HepG2 (cell line): ENCODE measurements around the gene ARHGEF10L. TPM values are rescaled to one million over a fixed set of nuclear protein-coding genes. Genes with fewer than 3 reads are reported as not detected.
A peak's percentile ranks its signal among the peaks of the same experiment; 100 is the strongest.

Source experiments
- ATAC-seq: fragments of 200-7000 bp; cut with Tn5 transposase; 3 replicates; pipeline ENCODE4 v1.9.1; 2020; ENCODE audit warnings: mild to moderate bottlenecking, moderate library complexity
- BruUV-seq: library from RNA; stranded (reverse); fragments of 400-500 nt; replicated peaks from 2 replicates; lab custom pipeline; 2021; lab: Mats Ljungman, UMichigan
- CTCF ChIA-PET: fragments of 300-600 bp; formaldehyde crosslinking; extraction: SDS; loops from one replicate; lab custom pipeline; 2021; ENCODE audit warnings: low total read pairs, inconsistent platforms, low intra/inter-chr PET ratio; lab: Yijun Ruan, JAX
- POLR2A ChIA-PET: fragments of 350-600 bp; sonication (Branson Sonifier 250); formaldehyde crosslinking; loops from one replicate; lab custom pipeline; 2020; ENCODE audit warnings: antibody characterized with exemption, inconsistent platforms; lab: Yijun Ruan, JAX
- DNase-seq: peaks from one replicate; pipeline ENCODE4 v3.0.0-alpha.2; 2015; ENCODE audit warnings: low spot score
- FAIRE-seq: peaks from 3 replicates; lab custom pipeline; 2011; peaks lifted over from hg19 to GRCh38; lab: Jason Lieb, UNC
- H2AFZ ChIP-seq: one replicate; pipeline ENCODE4 v1.6.1; 2011; ENCODE audit warnings: low read length, inconsistent platforms
- H3K27ac ChIP-seq: fragments of 300-600 bp; 3 replicates; pipeline ENCODE4 v1.8.0; 2011; ENCODE audit warnings: mixed run types, mild to moderate bottlenecking, mixed read lengths, low read length, inconsistent platforms; ENCODE audit not compliant: insufficient read depth; ENCODE audit errors: extremely low read length
- H3K27me3 ChIP-seq, 2 experiments: fragments of 200-600 bp in 1 of 2; 2 replicates in 1 of 2; 3 replicates in 1 of 2; pipeline versions ENCODE4 v1.6.0 to v1.8.0; 2011; ENCODE audit warnings: low read length in 2 of 2, mild to moderate bottlenecking in 2 of 2, moderate library complexity in 2 of 2, inconsistent platforms in 1 of 2; ENCODE audit not compliant: insufficient read depth in 2 of 2, control insufficient read depth in 1 of 2
- H3K36me3 ChIP-seq, 2 experiments: fragments of 200-600 bp in 1 of 2; replicated peaks in 1 of 2; 2 replicates in 1 of 2; 3 replicates in 1 of 2; pipeline versions ENCODE4 v1.5.1 to v1.8.0; 2011; ENCODE audit warnings: low read length in 2 of 2, inconsistent platforms in 1 of 2; ENCODE audit not compliant: insufficient read depth in 2 of 2, control insufficient read depth in 1 of 2
- H3K4me1 ChIP-seq: 2 replicates; pipeline ENCODE4 v1.5.1; 2012; ENCODE audit warnings: low read length, inconsistent platforms; ENCODE audit not compliant: insufficient read depth
- H3K4me2 ChIP-seq: 2 replicates; pipeline ENCODE4 v1.6.0; 2011; ENCODE audit warnings: low read depth, low read length, inconsistent platforms
- H3K4me3 ChIP-seq, 3 experiments: fragments of 200-600 bp in 1 of 3; sonication (generic), shearing (Covaris generic) in 1 of 3; replicated peaks in 1 of 3; 2 replicates each; pipeline ENCODE4 v1.5.1; 2011 to 2016; ENCODE audit warnings: low read length in 3 of 3, inconsistent platforms in 2 of 3, low read depth in 2 of 3, mild to moderate bottlenecking in 2 of 3, control low read depth in 1 of 3, mixed read lengths in 1 of 3; ENCODE audit not compliant: insufficient read depth in 1 of 3
- H3K79me2 ChIP-seq: one replicate; pipeline ENCODE4 v1.6.1; 2011; ENCODE audit warnings: low read length, inconsistent platforms; ENCODE audit not compliant: insufficient read depth
- H3K9ac ChIP-seq: 2 replicates; pipeline ENCODE4 v1.6.0; 2011; ENCODE audit warnings: mild to moderate bottlenecking, low read depth, low read length, inconsistent platforms; ENCODE audit not compliant: insufficient read depth
- H3K9me3 ChIP-seq: 2 replicates; pipeline ENCODE4 v1.5.1; 2012; ENCODE audit warnings: mild to moderate bottlenecking, low read length
- H4K20me1 ChIP-seq: 2 replicates; pipeline ENCODE4 v1.6.0; 2011; ENCODE audit warnings: inconsistent platforms, mild to moderate bottlenecking, low read length, moderate library complexity; ENCODE audit not compliant: insufficient read depth
- ARHGAP35 ChIP-seq: sonication (generic); formaldehyde crosslinking; IDR thresholded peaks from 2 replicates; pipeline ENCODE4 v1.9.0; 2022; ENCODE audit warnings: mild to moderate bottlenecking, inconsistent platforms, moderate library complexity, missing genetic modification reagents, borderline replicate concordance
- BATF2 ChIP-seq: sonication (generic); formaldehyde crosslinking; IDR thresholded peaks from 2 replicates; pipeline ENCODE4 v1.8.0; 2022; ENCODE audit warnings: mild to moderate bottlenecking, missing genetic modification reagents, moderate library complexity
- BRD4 ChIP-seq: sonication (generic); formaldehyde crosslinking; IDR thresholded peaks from 2 replicates; pipeline ENCODE4 v1.4.0; 2020; ENCODE audit warnings: missing genetic modification reagents
- DR1 ChIP-seq: sonication (generic); formaldehyde crosslinking; IDR thresholded peaks from 2 replicates; pipeline ENCODE4 v1.8.0; 2021; ENCODE audit warnings: mild to moderate bottlenecking, missing genetic modification reagents, inconsistent platforms
- IKZF1 ChIP-seq: fragments of 450-650 bp; IDR thresholded peaks from 2 replicates; pipeline ENCODE4 v1.7.1; 2016
- KDM6A ChIP-seq: IDR thresholded peaks from 2 replicates; pipeline ENCODE4 v1.6.1; 2016; ENCODE audit warnings: low read depth
- MTF1 ChIP-seq: sonication (generic); formaldehyde crosslinking; IDR thresholded peaks from 2 replicates; pipeline ENCODE4 v1.5.0; 2020; ENCODE audit warnings: missing genetic modification reagents
- NR1H2 ChIP-seq: sonication (generic); formaldehyde crosslinking; IDR thresholded peaks from 2 replicates; pipeline ENCODE4 v1.8.1; 2022; ENCODE audit warnings: low read depth, missing genetic modification reagents, borderline replicate concordance
- NR2F6 ChIP-seq, 2 experiments: IDR thresholded peaks; 2 replicates each; pipeline ENCODE4 v1.6.1; 2016; ENCODE audit warnings: antibody characterized with exemption in 1 of 2, mild to moderate bottlenecking in 1 of 2
- RXRA ChIP-seq: sonication (generic); formaldehyde crosslinking; IDR thresholded peaks from 2 replicates; pipeline ENCODE4 v1.5.1; 2020; ENCODE audit warnings: missing genetic modification reagents
- SATB2 ChIP-seq: sonication (generic); formaldehyde crosslinking; IDR thresholded peaks from 2 replicates; pipeline ENCODE4 v1.5.0; 2020; ENCODE audit warnings: missing genetic modification reagents
- SSRP1 ChIP-seq: IDR thresholded peaks from 2 replicates; pipeline ENCODE4 v1.6.1; 2016; ENCODE audit warnings: control low read depth
- THYN1 ChIP-seq: sonication (generic); formaldehyde crosslinking; IDR thresholded peaks from 2 replicates; pipeline ENCODE4 v1.8.1; 2023; ENCODE audit warnings: low read depth, mild to moderate bottlenecking, moderate library complexity, missing genetic modification reagents, borderline replicate concordance
- ZBTB25 ChIP-seq: IDR thresholded peaks from 2 replicates; pipeline ENCODE4 v1.6.1; 2018; ENCODE audit warnings: missing genetic modification reagents
- ZNF280D ChIP-seq: sonication (generic); formaldehyde crosslinking; IDR thresholded peaks from 2 replicates; pipeline ENCODE4 v1.5.1; 2020; ENCODE audit warnings: mild to moderate bottlenecking, missing genetic modification reagents
- WGBS: methylation state at CpG from one replicate; pipeline ENCODE4 v1.1.6; 2017; ENCODE audit warnings: low lambda C conversion rate; 5-methylcytosine and 5-hydroxymethylcytosine counted together
- in situ Hi-C: cut with HindIII; loops from 2 replicates; pipeline ENCODE4 v1.10.0; 2017; ENCODE audit warnings: low pct_unique_long_range_greater_than_20kb; ENCODE audit not compliant: extremely low pct_ligation_motif_present
- intact Hi-C: fragments of 100-400 bp; cut with micrococcal nuclease; formaldehyde crosslinking; loops from one replicate; pipeline ENCODE4 v1.10.0; 2022; ENCODE audit not compliant: unreplicated experiment
- polyA plus RNA-seq, 8 experiments: library from polyadenylated mRNA; depleted of rRNA in 3 of 8; stranded (reverse) in 7 of 8; unstranded in 1 of 8; fragments of >200 nt; fragmentation: Illumina TruSeq in 4 of 8; extraction: Trizol in 4 of 8; gene quantifications; 2 replicates each; pipeline versions ENCODE4 v1.2.1 to v1.2.3, GENCODE V29; 2011 to 2016; ENCODE audit warnings: low read depth in 4 of 8, missing spikeins in 1 of 8, mixed read lengths in 1 of 8; ENCODE audit not compliant: insufficient read depth in 1 of 8
- total RNA-seq, 5 experiments: library from RNA; depleted of rRNA; stranded (reverse); fragments of >200 nt; fragmentation: Illumina TruSeq; extraction: Trizol; gene quantifications; 2 replicates each; pipeline ENCODE4 v1.2.3, GENCODE V29; 2016; ENCODE audit warnings: low read depth in 1 of 5
- TF ChIP-seq, protein P1 (sequence below): sonication (generic); formaldehyde crosslinking; IDR thresholded peaks from 2 replicates; pipeline ENCODE4 v1.5.0; 2020; ENCODE audit warnings: missing genetic modification reagents, mild to moderate bottlenecking, borderline replicate concordance
- TF ChIP-seq, protein P2 (sequence below): sonication (generic); formaldehyde crosslinking; IDR thresholded peaks from 2 replicates; pipeline ENCODE4 v1.4.0; 2020; ENCODE audit warnings: missing genetic modification reagents

The ARHGEF10L gene
- total and polyA plus RNA-seq, 2 of the 13 experiments (the other 11 are each of a cell fraction or from before 2014, with no cell fraction given), result 46.5 to 78.3 TPM

DNA sequence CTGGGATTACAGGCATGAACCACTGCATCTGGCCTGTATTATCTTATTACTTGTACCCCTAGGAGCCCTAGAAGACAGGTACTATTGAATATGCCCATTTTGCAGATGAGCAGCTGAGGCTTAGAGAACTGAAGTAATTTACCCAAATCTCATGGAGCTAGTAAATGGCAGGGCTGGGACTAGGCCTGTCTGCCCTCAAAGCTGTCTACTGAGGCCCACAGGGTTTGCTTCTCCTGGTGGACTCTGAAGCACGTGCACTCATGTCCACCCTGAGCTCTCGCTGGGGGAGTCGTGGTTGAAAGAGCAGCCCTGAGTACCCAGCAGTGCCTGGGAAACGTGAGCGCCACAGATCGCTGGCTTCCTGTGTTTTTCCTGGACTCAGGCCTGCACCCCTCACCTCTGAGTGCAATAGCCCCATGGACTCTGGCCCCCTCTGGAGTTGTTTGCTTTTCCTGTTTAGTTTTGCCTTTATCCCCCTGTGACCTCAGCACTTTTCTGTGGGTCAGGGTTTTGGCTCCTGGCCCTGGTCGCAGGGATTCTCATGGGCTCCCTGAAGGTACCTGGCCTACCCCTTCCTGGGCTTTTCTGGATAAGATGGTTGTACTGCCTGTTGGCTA, 52.4 kb downstream of the ARHGEF10L start:
- Histone ChIP-seq H3K79me2 (peaks cover 60% of the 10 kb centered on the region), H3K9me3 (no peaks in the 10 kb centered on the region), H3K4me1 (peaks cover 98% of the 10 kb centered on the region), H3K27me3 (no peaks in the 10 kb centered on the region), H2AFZ (no peak overlapping the region), H3K4me2 (peak overlapping the region; percentile 67), H3K9ac (peak overlapping the region; percentile 67), H4K20me1 (peaks cover 10% of the 10 kb centered on the region; the same call in 1 of the 2 replicates), H3K36me3 (peaks cover 20 to 43% of the 10 kb centered on the region in 2 experiments), H3K4me3 (peak overlapping the region in 1 of 3 experiments; percentile 11; a peak in 1 of 6 replicates), H3K27ac (peak overlapping the region; percentile 85)
- intact Hi-C loops, result loop anchor here (1.0 kb wide), 1 partner anchor 16 kb away; no protein-coding TSS in a partner anchor
- BruUV-seq, result no TSS peak
- ATAC-seq, result peak; percentile 74
- DNase-seq, result peak; percentile 94
- ChIA-PET POLR2A (interaction anchor here (1.1 to 2.7 kb wide), 5 partner anchors 10 to 51 kb away, joined by 4 to 45 read pairs (median 5); no protein-coding TSS in a partner anchor), CTCF (no interaction called here)
- in situ Hi-C loops, result no loop called here
- FAIRE-seq, result peak; percentile 98
- WGBS, result 3% methylated on average over 4 of the region's 7 CpGs
- TF ChIP-seq ZBTB25 (peak; percentile 92), ZNF280D (CRISPR knock-in tag) (peak; percentile 75; the same call in 1 of the 2 replicates), IKZF1 (no peak), BRD4 (peak; percentile 85; the same call in 1 of the 2 replicates), NR2F6 (IDR thresholded peaks at IDR 0.05) (peak; percentile 94), NR2F6 (CRISPR knock-in tag; IDR thresholded peaks at IDR 0.05) (peak; percentile 96), THYN1 (CRISPR knock-in tag) (no peak), RXRA (peak; percentile 98), DR1 (CRISPR knock-in tag) (no peak; the same call in 1 of the 2 replicates), SSRP1 (CRISPR knock-in tag) (no peak; the same call in 1 of the 2 replicates), MTF1 (CRISPR knock-in tag) (peak; percentile 58; the same call in 1 of the 2 replicates), NR1H2 (CRISPR knock-in tag) (no peak), BATF2 (no peak), KDM6A (CRISPR knock-in tag) (peak; percentile 98), SATB2 (CRISPR knock-in tag) (peak; percentile 85; the same call in 1 of the 2 replicates), ARHGAP35 (CRISPR knock-in tag) (peak; percentile 87; the same call in 1 of the 2 replicates)
- TF ChIP-seq, protein P1, sequence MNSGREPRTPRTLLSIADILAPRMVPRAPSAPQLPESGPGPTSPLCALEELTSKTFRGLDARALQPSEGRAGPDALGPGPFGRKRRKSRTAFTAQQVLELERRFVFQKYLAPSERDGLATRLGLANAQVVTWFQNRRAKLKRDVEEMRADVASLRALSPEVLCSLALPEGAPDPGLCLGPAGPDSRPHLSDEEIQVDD (CRISPR knock-in tag), result peak; percentile 84; the same call in 1 of the 2 replicates
- TF ChIP-seq, protein P2, sequence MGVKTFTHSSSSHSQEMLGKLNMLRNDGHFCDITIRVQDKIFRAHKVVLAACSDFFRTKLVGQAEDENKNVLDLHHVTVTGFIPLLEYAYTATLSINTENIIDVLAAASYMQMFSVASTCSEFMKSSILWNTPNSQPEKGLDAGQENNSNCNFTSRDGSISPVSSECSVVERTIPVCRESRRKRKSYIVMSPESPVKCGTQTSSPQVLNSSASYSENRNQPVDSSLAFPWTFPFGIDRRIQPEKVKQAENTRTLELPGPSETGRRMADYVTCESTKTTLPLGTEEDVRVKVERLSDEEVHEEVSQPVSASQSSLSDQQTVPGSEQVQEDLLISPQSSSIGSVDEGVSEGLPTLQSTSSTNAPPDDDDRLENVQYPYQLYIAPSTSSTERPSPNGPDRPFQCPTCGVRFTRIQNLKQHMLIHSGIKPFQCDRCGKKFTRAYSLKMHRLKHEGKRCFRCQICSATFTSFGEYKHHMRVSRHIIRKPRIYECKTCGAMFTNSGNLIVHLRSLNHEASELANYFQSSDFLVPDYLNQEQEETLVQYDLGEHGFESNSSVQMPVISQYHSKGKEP (CRISPR knock-in tag), result no peak
